Measurements from ENCODE around the gene DMAC2L. TPM values are rescaled to one million over a fixed set of nuclear protein-coding genes. Genes with fewer than 3 reads are reported as not detected.
"Not testable (repeated sequence)": the region's sequence is repeated elsewhere in the genome, so short reads cannot be mapped to it uniquely, and the experiment has no call there.

The DMAC2L gene
- total RNA-seq, 2 experiments from 2014 or later, result 14.5 to 18.1 TPM

DNA sequence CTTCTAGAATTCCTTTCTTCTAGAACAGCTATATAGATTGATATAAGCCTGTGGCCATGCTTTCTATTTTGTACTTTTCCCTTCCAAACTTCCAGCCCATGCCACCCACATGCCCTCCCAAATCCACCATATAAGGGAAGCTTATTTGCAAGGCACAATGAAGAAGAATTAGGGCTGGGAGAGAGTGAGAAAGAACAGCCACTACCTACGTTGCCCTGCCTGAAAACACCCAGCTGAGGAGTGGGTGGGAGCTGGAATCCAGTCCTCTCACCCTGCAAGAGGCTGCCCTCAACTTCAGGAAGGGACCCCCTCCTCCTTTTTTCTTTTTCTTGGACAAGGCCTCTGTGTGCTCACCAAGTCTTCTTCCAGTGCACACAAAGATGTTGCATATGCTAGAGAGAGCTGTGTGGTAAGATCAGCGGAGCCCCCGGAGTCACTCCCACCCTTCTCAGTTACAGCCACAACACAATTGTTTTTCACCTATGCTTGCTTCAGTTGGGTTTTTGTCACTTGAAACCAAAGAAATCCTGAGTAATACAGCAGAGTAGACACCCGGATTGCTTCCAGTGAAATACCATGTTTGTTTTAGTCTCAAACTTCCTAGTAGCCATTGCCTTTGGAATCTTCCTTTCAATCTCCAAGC lies 45.8 kb downstream of the DMAC2L start:
- H3K36me3 Mint-ChIP-seq, result peaks cover 28% of the 10 kb centered on the region
- peaks cover 6% of the 10 kb centered on the region for H3K9me3 Mint-ChIP-seq
- H3K4me1 Mint-ChIP-seq, result peaks cover 19% of the 10 kb centered on the region
- no peak for DNase-seq
- no peaks in the 10 kb centered on the region for H3K27me3 Mint-ChIP-seq
- no peak overlapping the region for H3K27ac Mint-ChIP-seq
- H3K4me3 Mint-ChIP-seq, result no peak overlapping the region

DNA sequence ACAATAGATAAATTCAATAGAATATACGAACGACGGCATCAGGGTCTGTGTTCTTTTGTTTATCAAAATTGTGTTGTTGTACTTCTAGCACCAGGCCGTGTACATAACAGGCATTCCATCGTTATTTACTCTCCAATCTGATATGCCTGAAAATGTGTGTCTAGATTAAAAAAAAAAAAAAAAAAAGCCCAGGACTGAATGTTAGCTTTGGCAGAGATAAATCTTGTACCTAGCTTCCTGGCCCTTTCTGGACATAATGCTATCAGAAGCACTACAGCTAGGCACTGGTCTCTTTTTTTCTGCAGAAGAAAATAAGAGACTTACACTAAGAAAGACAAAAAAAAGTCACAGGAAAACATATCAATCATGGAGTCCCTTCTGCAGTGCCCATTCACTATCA lies 47.5 kb downstream of the DMAC2L start:
- no peak overlapping the region for H3K4me3 Mint-ChIP-seq
- H3K4me1 Mint-ChIP-seq, result peaks cover 30% of the 10 kb centered on the region

DNA sequence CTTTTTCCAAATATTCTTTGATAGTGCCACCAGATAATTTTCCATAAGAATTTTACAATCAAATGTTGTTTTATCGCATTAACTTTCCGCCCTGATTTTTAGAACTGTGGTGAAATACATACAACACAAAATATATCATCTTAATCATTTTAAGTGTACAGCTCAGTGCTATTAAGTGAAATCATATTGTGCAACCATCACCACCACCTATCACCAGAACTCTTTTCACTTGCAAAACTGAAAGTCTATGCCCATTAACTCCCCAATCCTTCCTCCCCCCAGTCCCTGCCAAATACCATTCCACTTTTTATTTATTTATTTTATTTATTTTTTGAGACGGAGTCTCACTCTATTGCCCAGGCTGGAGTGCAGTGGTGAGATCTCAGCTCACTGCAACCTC lies 48.0 kb downstream of the DMAC2L start:
- no peak overlapping the region for H3K4me3 Mint-ChIP-seq
- DNase-seq, result no peak
- peaks cover 34% of the 10 kb centered on the region for H3K36me3 Mint-ChIP-seq
- no peaks in the 10 kb centered on the region for H3K27me3 Mint-ChIP-seq
- no peak overlapping the region for H3K27ac Mint-ChIP-seq
- H3K4me1 Mint-ChIP-seq, result peaks cover 30% of the 10 kb centered on the region
- peaks cover 7% of the 10 kb centered on the region for H3K9me3 Mint-ChIP-seq

More for the DNA sequence above, 47.5 kb downstream of the DMAC2L start:
- Mint-ChIP-seq H3K27me3 (no peaks in the 10 kb centered on the region), H3K9me3 (peaks cover 7% of the 10 kb centered on the region), H3K36me3 (peaks cover 34% of the 10 kb centered on the region), H3K27ac (no peak overlapping the region)
- DNase-seq, result no peak

DNA sequence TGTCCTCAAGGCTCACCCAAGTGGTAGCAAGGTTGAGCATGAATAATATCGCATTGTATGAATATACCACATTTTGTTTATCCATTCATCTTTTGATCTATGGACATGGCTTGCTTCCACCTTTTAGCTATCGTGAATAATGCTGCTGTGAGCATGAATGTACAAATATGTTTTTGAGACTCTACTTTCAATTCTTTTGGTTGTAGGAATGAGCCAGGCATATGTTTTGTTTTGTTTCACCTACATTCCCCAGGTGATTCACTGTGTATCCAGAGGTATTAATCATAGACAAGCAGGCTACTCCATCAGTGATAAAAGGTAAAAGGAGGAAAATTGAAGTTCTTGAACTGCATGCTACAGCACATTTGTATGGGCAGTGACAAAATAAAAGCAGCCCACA lies 48.7 kb downstream of the DMAC2L start:
- H3K4me1 Mint-ChIP-seq, result peaks cover 25% of the 10 kb centered on the region
- H3K27me3 Mint-ChIP-seq, result no peaks in the 10 kb centered on the region
- no peak for DNase-seq
- H3K4me3 Mint-ChIP-seq, result no peak overlapping the region
- peaks cover 7% of the 10 kb centered on the region for H3K9me3 Mint-ChIP-seq
- peaks cover 34% of the 10 kb centered on the region for H3K36me3 Mint-ChIP-seq
- no peak overlapping the region for H3K27ac Mint-ChIP-seq

DNA sequence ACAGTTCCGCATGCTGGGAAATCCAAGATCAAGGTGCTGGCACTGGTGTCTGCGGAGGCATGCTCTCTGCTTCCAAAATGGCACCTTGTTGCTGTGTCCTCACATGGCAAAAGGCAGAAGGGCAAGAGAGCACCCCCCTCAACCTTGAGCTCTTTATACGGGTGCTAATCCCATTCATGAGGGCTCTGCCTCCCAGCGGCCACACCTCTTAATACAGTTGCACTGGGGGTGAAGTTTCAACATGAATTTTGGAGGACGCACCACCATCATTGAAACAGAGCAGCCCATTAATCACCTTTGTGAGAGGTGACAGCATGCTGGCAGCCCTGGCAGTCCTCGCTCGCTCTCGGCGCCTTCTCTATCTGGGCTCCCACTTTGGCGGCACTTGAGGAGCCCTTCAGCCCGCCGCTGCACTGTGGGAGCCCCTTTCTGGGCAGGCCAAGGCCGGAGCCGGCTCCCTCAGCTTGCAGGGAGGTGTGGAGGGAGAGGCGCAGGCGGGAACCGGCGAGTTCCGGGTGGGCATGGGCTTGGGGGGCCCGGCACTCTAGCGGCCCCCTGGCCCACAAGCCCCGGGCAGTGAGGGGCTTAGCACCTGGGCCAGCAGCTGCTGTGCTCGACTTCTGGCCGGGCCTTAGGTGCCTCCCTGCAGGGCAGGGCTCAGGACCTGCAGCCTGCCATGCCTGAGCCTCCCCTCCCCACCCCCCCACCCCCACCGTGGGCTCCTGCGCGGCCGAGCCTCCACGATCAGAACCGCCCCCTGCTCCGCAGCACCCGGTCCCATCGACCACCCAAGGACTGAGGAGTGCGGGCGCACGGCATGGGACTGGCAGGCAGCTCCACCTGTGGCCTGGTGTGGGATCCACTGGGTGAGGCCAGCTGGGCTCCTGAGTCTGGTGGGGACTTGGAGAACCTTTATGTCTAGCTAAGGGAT lies 49.6 kb downstream of the DMAC2L start:
- H3K4me3 Mint-ChIP-seq, H3K27me3 Mint-ChIP-seq, DNase-seq, H3K27ac Mint-ChIP-seq, H3K9me3 Mint-ChIP-seq: not testable (repeated sequence)
- peaks cover 28% of the 10 kb centered on the region for H3K36me3 Mint-ChIP-seq
- H3K4me1 Mint-ChIP-seq, result peaks cover 26% of the 10 kb centered on the region

DNA sequence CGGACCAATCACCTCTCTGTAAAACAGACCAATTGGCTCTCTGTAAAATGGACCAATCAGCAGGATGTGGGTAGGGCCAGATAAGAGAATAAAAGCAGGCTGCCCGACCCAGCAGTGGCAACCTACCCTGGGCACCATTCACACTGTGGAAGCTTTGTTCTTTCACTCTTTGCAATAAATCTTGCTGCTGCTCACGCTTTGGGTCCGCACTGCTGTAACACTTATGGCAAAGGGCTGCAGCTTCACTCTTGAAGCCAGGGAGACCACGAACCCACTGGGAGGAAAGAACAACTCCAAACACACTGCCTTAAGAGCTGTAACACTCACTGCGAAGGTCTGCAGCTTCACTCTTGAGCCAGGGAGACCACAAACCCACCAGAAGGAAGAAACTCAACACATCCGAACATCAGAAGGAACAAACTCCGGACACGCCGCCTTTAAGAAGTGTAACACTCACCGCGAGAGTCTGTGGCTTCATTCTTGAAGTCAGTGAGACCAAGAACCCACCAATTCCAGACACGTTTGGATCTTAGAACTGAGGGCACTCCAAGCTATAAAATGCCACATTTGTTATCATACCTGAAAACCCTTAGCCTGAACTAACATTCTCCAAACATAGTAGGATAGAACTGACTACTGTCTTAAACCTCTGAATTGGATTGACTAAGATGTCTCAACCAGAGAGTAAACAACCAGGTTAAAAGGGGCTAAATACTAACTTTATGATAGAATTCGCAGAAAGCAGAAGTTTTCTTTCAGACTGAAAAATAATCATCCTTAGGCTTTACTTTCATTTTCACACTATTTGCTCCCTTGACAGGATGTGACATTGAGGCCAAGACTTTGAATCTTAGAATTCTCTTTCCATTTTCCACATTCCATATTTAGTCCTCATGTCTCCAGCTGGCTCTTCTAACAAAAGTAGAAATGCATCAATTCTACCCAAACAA lies 50.9 kb downstream of the DMAC2L start:
- no peaks in the 10 kb centered on the region for H3K27me3 Mint-ChIP-seq
- peak; percentile 50 for DNase-seq
- peaks cover 7% of the 10 kb centered on the region for H3K9me3 Mint-ChIP-seq
- peaks cover 29% of the 10 kb centered on the region for H3K4me1 Mint-ChIP-seq
- peak overlapping the region; percentile 91 for H3K27ac Mint-ChIP-seq
- H3K4me3 Mint-ChIP-seq, result peak overlapping the region; percentile 80
- H3K36me3 Mint-ChIP-seq, result peaks cover 17% of the 10 kb centered on the region

DNA sequence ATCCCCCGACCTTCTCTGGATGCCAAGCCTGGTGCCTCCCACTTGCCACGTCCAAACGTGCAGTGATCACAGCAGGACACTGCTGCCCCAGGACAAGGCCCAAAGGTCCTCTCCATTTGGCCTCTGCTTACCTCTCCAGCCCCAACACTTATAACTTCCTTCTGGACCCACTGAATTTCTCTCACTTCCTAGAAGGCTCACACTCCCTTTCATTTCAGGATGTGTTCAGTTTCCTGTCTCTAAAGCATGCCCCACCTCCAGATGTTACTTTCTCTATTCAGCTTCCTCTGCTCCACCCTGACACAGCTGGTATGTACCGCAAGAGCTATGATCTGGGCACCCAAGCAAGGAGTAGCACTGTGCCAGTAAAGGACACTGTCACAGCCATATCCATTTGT lies 51.6 kb downstream of the DMAC2L start:
- peaks cover 29% of the 10 kb centered on the region for H3K4me1 Mint-ChIP-seq

DNA sequence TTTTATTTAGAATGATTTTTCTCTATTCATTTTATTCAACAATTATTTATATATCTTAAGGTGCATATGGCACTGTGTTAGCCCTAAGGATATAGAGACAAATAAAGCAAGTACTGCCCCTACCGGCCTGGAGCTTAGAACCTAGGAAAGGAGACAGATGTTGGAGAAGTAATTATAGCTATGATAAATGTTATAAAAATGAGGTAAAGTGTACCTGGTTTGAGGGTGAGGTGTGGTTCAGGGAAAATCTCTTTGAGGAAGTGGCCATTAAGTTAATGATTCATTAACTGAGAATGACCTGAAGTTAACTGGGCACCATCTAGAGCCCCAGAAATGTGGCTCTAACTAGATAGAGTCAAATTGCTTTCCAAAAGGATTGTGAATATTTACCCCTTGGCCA lies 52.7 kb downstream of the DMAC2L start:
- no peak overlapping the region for H3K4me3 Mint-ChIP-seq
- H3K27me3 Mint-ChIP-seq, result no peaks in the 10 kb centered on the region
- H3K4me1 Mint-ChIP-seq, result peaks cover 29% of the 10 kb centered on the region
- peaks cover 13% of the 10 kb centered on the region for H3K36me3 Mint-ChIP-seq
- no peak for DNase-seq
- H3K27ac Mint-ChIP-seq, result no peak overlapping the region
- peaks cover 7% of the 10 kb centered on the region for H3K9me3 Mint-ChIP-seq

More for the DNA sequence above, 51.6 kb downstream of the DMAC2L start:
- Mint-ChIP-seq H3K36me3 (peaks cover 13% of the 10 kb centered on the region), H3K27ac (peak overlapping the region; percentile 91), H3K27me3 (no peaks in the 10 kb centered on the region), H3K4me3 (peak overlapping the region; percentile 80), H3K9me3 (peaks cover 7% of the 10 kb centered on the region)
- peak; percentile 45 for DNase-seq

DNA sequence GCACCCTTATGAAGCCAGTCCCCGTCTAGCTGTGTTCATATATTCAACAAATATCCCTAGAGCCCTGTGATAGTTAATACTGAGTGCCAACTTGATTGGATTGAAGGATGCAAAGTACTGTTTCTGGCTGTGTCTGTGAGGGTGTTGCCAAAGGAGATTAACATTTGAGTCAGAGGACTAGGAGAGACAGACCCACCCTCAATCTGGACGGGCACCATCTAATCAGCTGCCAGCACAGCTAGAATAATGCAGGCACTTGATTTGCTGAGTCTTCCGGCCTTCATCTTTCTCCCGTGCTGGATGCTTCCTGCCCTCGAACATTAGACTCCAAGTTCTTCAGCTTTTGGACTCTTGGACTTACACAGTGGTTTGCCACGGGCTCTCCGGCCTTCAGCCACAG lies 53.4 kb downstream of the DMAC2L start:
- not testable (repeated sequence) for H3K27ac Mint-ChIP-seq, H3K4me3 Mint-ChIP-seq, H3K27me3 Mint-ChIP-seq, H3K9me3 Mint-ChIP-seq, DNase-seq
- H3K36me3 Mint-ChIP-seq, result peaks cover 12% of the 10 kb centered on the region
- peaks cover 29% of the 10 kb centered on the region for H3K4me1 Mint-ChIP-seq

DNA sequence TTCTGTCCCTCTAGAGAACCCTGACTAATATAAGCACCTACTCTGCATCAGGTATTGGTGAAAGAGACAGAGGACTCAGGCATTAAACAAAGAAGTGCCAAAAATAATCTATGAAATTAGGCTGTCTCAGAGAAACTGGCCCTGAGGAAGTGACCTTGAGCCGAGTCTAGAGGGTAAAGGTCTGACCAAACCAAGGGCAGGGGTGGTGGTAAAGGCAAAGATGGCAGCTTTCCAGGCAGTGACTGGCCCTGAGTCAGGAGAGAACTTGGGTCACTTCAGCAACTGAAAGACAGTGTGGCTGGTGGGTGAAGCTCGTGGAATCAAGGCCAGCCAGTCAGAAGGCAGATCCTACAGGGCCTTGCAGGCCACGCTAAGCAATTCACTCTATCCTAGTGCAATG lies 54.0 kb downstream of the DMAC2L start:
- H3K36me3 Mint-ChIP-seq, result peaks cover 12% of the 10 kb centered on the region
- peaks cover 29% of the 10 kb centered on the region for H3K4me1 Mint-ChIP-seq
- no peaks in the 10 kb centered on the region for H3K27me3 Mint-ChIP-seq
- peaks cover 7% of the 10 kb centered on the region for H3K9me3 Mint-ChIP-seq
- no peak overlapping the region for H3K4me3 Mint-ChIP-seq
- no peak overlapping the region for H3K27ac Mint-ChIP-seq
- DNase-seq, result no peak

DNA sequence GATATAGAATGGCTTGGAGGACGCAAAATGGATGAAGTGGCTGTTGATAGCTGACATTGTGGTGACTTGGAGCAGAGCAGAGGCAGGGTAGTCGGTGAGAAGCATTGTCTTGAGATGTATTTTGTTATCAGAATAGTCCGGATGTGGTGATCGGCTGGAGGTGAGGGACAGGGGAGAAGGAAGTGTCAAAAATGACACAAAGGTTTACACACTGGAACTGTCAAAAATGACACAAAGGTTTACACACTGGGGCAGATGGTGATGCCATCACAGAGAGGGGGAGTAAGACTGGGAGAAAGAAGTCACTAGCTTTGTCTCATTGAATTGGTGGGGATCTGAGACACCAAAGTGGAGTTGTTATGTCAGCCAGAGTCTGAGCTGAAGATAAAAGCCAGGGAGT lies 54.5 kb downstream of the DMAC2L start:
- H3K4me3 Mint-ChIP-seq, result no peak overlapping the region
- H3K27ac Mint-ChIP-seq, result peak overlapping the region; percentile 43
- H3K9me3 Mint-ChIP-seq, result peaks cover 7% of the 10 kb centered on the region
- H3K4me1 Mint-ChIP-seq, result peaks cover 29% of the 10 kb centered on the region
- no peaks in the 10 kb centered on the region for H3K27me3 Mint-ChIP-seq
- peaks cover 12% of the 10 kb centered on the region for H3K36me3 Mint-ChIP-seq
- DNase-seq, result no peak

DNA sequence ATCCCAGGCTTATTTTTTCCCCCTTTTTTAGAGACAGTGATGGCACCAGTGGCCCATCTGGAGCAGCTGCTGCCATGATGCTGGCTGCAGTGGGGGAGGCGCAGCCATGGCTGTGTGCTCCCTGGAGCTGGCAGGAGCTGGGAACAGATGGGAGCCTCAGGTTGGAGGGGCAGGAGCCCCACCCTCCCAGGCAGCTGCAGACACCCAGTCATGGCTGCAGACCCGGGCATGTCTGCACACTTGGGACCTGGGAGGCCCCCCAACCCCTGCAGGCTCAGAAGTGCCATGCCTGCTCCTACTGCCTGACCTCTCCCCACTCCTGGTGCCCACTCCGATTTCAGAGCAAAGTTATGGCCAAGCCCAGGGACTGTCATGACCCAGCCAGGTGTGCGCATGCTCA lies 59.4 kb downstream of the DMAC2L start:
- Mint-ChIP-seq H3K27ac (no peak overlapping the region), H3K9me3 (no peaks in the 10 kb centered on the region), H3K4me3 (no peak overlapping the region), H3K27me3 (no peaks in the 10 kb centered on the region), H3K36me3 (no peaks in the 10 kb centered on the region), H3K4me1 (peaks cover 13% of the 10 kb centered on the region)
- no peak for DNase-seq

DNA sequence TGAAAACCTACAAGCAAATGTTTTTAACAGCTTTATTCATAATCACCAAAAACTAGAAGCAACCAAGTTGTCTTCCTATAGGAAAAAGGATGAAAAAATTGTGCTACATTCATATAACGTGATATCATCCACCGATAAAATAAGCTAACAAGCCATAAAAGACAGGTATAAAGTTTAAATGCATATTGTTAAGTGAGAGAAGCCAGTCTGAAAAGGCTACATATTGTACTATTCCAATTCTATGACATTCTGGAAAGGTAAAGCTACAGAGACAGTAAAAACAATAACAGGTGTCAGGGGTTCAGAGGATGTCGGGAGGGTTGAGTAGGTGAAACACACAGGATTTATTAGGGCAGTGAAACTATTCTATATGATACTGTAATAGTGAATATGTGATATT lies 61.8 kb downstream of the DMAC2L start:
- H3K9me3 Mint-ChIP-seq, result no peaks in the 10 kb centered on the region
- H3K4me3 Mint-ChIP-seq, result no peak overlapping the region
- no peak overlapping the region for H3K27ac Mint-ChIP-seq
- H3K27me3 Mint-ChIP-seq, result no peaks in the 10 kb centered on the region
- H3K36me3 Mint-ChIP-seq, result no peaks in the 10 kb centered on the region
- no peak for DNase-seq
- peaks cover 3% of the 10 kb centered on the region for H3K4me1 Mint-ChIP-seq

DNA sequence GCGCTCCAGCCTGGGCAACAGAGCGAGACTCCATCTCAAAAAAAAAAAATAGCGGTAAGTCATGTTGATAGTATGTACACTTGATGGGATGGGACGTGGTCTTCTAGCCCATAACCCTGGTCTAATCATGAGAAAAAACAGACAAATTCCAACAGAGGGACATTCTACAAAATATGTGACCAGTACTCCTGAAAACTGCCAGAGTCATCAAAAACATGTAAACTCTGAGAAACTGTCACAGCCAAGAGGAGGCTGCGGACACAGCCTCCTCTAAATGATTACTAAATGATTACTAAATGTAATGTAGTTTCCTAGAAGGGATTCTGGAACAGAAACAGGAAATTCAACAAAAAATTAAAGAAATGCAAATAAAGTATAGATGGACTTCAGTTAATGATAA lies 63.6 kb downstream of the DMAC2L start:
- Mint-ChIP-seq H3K36me3 (no peaks in the 10 kb centered on the region), H3K9me3 (no peaks in the 10 kb centered on the region)

More for the DNA sequence above, 63.6 kb downstream of the DMAC2L start:
- DNase-seq, result no peak
- Mint-ChIP-seq H3K27ac (no peak overlapping the region), H3K27me3 (no peaks in the 10 kb centered on the region), H3K4me3 (no peak overlapping the region), H3K4me1 (peaks cover 3% of the 10 kb centered on the region)
